Measurements from ENCODE around the gene TNS3.
"Not testable (repeated sequence)": the region's sequence is repeated elsewhere in the genome, so short reads cannot be mapped to it uniquely, and the experiment has no call there.

The TNS3 gene

DNA sequence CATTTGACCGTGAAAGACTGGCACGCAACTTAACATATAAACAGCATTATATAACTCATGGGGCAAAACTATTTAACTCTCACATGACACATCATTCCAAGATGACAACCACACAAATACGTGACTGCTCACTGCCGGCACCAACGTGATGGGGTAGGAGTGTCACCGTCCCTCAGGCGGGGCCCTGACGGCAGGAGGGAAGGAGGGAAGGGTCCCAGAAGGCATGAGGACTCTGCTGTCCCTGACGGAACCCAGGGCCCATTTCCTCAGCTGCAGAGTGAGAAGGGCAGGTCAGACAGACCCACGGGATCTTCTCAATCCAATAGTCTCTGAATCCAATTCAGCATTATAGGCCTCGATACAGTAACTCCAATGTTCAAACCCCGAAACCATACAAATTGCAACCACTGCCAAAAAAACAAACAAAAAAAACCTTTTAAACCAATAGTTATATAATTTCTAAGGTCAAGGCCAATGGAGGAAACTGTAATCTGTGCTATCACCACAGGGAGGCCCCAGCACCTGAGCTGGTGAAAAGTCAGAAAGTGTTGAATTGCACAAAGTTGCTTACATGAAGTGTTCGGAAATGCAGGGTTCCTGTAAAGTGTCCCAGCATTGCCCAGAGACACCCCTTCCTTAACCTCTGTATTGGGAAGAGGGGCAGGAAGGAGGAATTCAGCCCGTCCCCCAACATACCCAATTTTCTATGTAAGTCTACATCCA is 137.4 kb downstream of the TNS3 start:
- Histone ChIP-seq H3K27me3 (ENCODE audit: insufficient read depth, low read length) (no peaks in the 10 kb centered on the region), H3K27ac (ENCODE audit: low read depth, low read length) (no peak overlapping the region), H2AFZ (ENCODE audit: low read length, unreplicated experiment) (no peak overlapping the region), H3K4me3 (ENCODE audit: low read depth, low read length) (no peak overlapping the region), H3K36me3 (ENCODE audit: insufficient read depth, low read length) (0 out of 2 replicates have a peak, but pooled peaks cover 4% of the 10 kb centered on the region), H3K4me1 (ENCODE audit: control insufficient read depth, insufficient read depth, low read length, unreplicated experiment) (peaks cover 26% of the 10 kb centered on the region), H3K79me2 (ENCODE audit: control insufficient read depth, insufficient read depth, low read length, unreplicated experiment) (peaks cover 48% of the 10 kb centered on the region)

DNA sequence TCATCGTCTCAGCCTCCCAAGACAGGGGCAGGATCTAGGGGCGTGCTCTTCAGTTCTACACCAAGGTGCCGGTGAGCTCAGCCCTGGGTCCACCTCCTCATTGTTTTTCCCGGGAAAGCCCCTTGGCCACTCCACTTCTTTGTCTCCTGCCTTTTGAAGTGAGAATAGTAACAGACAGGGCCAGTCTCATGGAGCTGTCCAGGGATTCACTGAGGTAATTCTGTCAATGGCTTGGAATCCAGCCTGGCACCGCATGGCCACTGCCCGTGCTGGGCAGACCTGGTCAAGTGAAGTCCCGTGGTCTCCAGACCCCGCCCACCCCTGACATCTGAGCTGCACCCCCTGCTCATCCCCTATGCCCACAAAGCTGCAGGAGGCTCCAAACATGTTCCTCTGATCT is 138.9 kb downstream of the TNS3 start:
- Histone ChIP-seq H3K4me3 (ENCODE audit: low read depth, low read length) (no peak overlapping the region), H3K27ac (ENCODE audit: low read depth, low read length) (no peak overlapping the region), H3K79me2 (ENCODE audit: control insufficient read depth, insufficient read depth, low read length, unreplicated experiment) (peaks cover 45% of the 10 kb centered on the region), H3K4me1 (ENCODE audit: control insufficient read depth, insufficient read depth, low read length, unreplicated experiment) (peaks cover 26% of the 10 kb centered on the region), H2AFZ (ENCODE audit: low read length, unreplicated experiment) (no peak overlapping the region), H3K27me3 (ENCODE audit: insufficient read depth, low read length) (no peaks in the 10 kb centered on the region), H3K36me3 (ENCODE audit: insufficient read depth, low read length) (peaks cover 10% of the 10 kb centered on the region; the same call in 1 of the 2 replicates)

DNA sequence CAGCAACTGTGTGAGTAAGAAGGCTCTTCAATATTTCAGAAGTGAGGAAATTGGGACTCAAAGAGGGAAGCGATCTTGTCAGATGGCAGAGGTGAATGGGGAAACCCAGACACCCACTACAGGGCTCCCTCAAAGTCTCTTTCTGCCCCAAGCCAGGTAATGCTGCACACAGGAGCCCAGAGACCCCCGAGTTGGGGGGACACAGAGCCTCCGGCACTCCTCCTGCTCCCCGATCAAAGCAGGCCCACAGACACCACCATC is 139.4 kb downstream of the TNS3 start:
- Histone ChIP-seq H3K36me3 (ENCODE audit: insufficient read depth, low read length) (peaks cover 11% of the 10 kb centered on the region; the same call in 1 of the 2 replicates), H3K4me1 (ENCODE audit: control insufficient read depth, insufficient read depth, low read length, unreplicated experiment) (peaks cover 25% of the 10 kb centered on the region), H3K27me3 (ENCODE audit: insufficient read depth, low read length) (no peaks in the 10 kb centered on the region), H3K79me2 (ENCODE audit: control insufficient read depth, insufficient read depth, low read length, unreplicated experiment) (peaks cover 44% of the 10 kb centered on the region), H2AFZ (ENCODE audit: low read length, unreplicated experiment) (no peak overlapping the region), H3K4me3 (ENCODE audit: low read depth, low read length) (no peak overlapping the region), H3K27ac (ENCODE audit: low read depth, low read length) (no peak overlapping the region)

DNA sequence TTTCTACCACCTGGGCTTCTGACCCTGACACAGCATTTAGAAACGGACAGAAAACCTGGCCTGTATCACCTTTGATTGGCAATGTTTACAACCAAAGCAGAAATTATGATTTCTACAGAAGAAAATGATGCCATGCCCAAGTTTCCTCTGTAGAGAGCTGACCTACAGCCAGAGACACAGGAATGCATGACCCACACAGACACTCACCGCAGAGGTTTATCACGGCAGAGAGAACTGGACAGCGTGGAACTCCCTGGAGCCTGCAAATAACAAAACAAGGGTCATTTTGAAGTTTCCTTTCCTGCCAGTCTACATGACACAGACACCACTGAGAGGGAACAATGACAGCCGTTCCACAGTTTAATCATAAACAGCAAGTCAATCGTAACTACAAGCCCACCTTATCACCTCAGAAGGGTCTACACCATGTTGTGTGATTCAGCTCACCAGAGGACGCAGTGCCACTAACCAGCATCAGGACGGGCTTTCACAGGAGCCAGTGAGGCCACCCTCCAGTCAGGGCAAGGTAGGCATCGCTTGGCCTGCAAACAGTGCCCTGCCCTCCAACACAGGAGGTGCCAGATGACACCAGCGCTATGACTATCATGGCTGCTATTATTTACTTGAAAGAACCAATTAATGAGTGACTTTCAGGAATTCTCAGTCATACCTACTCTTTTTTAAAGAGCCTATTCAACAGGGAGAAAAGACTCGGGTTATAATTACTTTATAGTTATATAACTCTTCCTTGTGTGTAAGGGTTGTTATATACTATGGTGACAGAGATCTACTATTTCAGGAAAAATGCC is 139.9 kb downstream of the TNS3 start:
- Histone ChIP-seq H3K4me3 (ENCODE audit: low read depth, low read length) (no peak overlapping the region), H3K79me2 (ENCODE audit: control insufficient read depth, insufficient read depth, low read length, unreplicated experiment) (peaks cover 39% of the 10 kb centered on the region), H3K27ac (ENCODE audit: low read depth, low read length) (peak overlapping the region; percentile 47; the same call in 1 of the 2 replicates), H3K36me3 (ENCODE audit: insufficient read depth, low read length) (peaks cover 12% of the 10 kb centered on the region; the same call in 1 of the 2 replicates), H3K27me3 (ENCODE audit: insufficient read depth, low read length) (no peaks in the 10 kb centered on the region), H3K4me1 (ENCODE audit: control insufficient read depth, insufficient read depth, low read length, unreplicated experiment) (peaks cover 20% of the 10 kb centered on the region), H2AFZ (ENCODE audit: low read length, unreplicated experiment) (no peak overlapping the region)

DNA sequence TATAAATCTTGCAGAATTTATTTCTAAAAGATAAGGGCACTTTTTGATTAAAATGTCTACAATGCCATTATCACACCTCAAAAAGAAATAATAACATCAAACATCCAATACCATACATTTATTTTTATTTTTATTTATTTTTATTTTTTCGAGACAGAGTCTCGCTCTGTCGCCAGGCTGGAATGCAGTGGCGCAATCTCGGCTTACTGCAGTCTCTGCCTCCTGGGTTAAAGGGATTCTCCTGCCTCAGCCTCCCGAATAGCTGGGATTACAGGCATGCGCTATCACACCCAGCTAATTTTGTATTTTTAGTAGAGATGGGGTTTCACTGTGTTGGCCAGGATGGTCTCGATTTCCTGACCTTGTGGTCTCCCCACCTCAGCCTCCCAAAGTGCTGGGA is 140.9 kb downstream of the TNS3 start:
- H3K36me3 ChIP-seq (ENCODE audit: insufficient read depth, low read length), result peaks cover 15% of the 10 kb centered on the region; the same call in 1 of the 2 replicates
- H3K4me3 ChIP-seq (ENCODE audit: low read depth, low read length); H2AFZ ChIP-seq (ENCODE audit: low read length, unreplicated experiment); H3K27me3 ChIP-seq (ENCODE audit: insufficient read depth, low read length): not testable (repeated sequence)
- H3K4me1 ChIP-seq (ENCODE audit: control insufficient read depth, insufficient read depth, low read length, unreplicated experiment), result peaks cover 16% of the 10 kb centered on the region
- H3K27ac ChIP-seq (ENCODE audit: low read depth, low read length), result peak overlapping the region; percentile 47; the same call in 1 of the 2 replicates
- peaks cover 39% of the 10 kb centered on the region for H3K79me2 ChIP-seq (ENCODE audit: control insufficient read depth, insufficient read depth, low read length, unreplicated experiment)

DNA sequence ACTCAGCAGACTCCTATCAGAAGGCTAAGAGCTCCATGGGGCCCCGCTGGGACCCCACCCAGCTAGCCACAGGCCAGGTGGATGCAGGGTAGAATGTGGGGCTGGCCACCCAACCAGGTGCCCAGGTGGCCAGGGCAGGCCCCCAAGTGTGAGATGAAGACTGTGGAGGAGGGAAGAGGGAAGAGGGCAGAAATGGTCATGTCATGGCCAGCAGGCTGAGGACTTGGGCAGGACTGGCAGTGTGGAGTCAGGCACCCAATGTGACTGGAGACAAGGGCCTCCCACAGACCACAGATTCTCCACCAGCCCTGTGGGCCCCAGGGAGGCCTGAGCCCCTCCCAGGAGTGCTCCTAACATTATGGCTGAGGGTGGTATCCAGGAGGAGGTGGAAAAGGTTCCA is 141.6 kb downstream of the TNS3 start:
- Histone ChIP-seq H3K79me2 (ENCODE audit: control insufficient read depth, insufficient read depth, low read length, unreplicated experiment) (peaks cover 34% of the 10 kb centered on the region), H3K36me3 (ENCODE audit: insufficient read depth, low read length) (peaks cover 15% of the 10 kb centered on the region; the same call in 1 of the 2 replicates), H3K4me1 (ENCODE audit: control insufficient read depth, insufficient read depth, low read length, unreplicated experiment) (peaks cover 16% of the 10 kb centered on the region), H2AFZ (ENCODE audit: low read length, unreplicated experiment) (no peak overlapping the region), H3K27ac (ENCODE audit: low read depth, low read length) (no peak overlapping the region), H3K27me3 (ENCODE audit: insufficient read depth, low read length) (no peaks in the 10 kb centered on the region), H3K4me3 (ENCODE audit: low read depth, low read length) (no peak overlapping the region)

DNA sequence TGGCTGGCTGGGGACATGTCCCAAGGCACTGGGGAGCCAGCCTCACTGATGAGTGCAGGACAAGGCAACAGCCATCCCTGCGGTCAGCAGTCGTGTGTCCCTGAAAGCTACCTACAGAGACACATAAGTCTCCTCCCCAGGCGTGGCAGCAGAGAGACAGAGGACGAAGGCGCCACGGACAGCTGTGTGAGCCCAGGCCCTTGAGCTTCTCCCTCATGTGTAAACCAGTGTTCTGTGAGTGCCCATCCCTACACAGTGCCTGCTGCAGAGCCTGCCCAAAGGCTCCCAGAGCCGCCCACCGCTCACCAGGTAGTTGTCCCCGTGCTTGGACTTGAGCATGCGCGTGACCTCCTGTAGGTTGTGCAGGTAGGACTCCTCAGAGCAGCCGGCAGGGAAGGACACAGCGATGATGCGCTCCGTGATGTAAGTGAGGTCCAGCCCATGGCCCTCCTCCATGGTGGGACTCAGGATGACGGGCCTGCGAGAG is 142.7 kb downstream of the TNS3 start:
- Histone ChIP-seq H3K27me3 (ENCODE audit: insufficient read depth, low read length) (no peaks in the 10 kb centered on the region), H3K79me2 (ENCODE audit: control insufficient read depth, insufficient read depth, low read length, unreplicated experiment) (peaks cover 25% of the 10 kb centered on the region), H3K27ac (ENCODE audit: low read depth, low read length) (no peak overlapping the region), H3K4me1 (ENCODE audit: control insufficient read depth, insufficient read depth, low read length, unreplicated experiment) (peaks cover 16% of the 10 kb centered on the region), H3K36me3 (ENCODE audit: insufficient read depth, low read length) (peaks cover 21% of the 10 kb centered on the region; the same call in 1 of the 2 replicates), H2AFZ (ENCODE audit: low read length, unreplicated experiment) (no peak overlapping the region), H3K4me3 (ENCODE audit: low read depth, low read length) (no peak overlapping the region)

DNA sequence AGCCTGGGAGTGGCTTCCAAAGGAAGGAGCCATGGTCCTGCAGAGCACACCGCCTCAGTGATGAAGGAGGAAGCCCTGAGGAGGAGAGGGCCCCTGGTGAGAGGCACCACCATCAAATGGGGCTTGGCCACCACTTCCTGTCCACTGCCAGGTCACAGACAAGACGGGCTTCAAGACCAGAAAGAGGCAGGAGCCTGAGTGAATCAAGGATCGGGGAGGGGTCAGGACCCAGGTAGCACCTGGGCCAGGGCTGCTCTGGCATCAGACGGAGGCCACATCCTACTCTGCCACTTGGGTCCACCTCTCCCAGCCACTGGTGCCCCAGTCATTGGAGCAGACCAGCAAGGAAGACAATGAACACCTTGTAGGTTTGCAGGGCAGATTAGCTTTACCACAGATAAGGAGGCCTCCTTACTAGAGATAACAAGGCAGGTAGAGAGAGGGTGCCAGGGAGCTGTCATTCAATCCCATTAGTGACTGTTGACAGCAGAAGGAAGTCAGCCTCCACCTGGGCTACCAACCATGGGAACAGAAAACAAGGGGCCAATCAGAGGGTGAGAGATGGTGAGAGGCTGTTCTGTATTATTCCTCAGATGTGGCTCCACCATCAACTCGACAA is 143.4 kb downstream of the TNS3 start:
- Histone ChIP-seq H3K4me1 (ENCODE audit: control insufficient read depth, insufficient read depth, low read length, unreplicated experiment) (peaks cover 16% of the 10 kb centered on the region), H2AFZ (ENCODE audit: low read length, unreplicated experiment) (no peak overlapping the region), H3K27ac (ENCODE audit: low read depth, low read length) (no peak overlapping the region), H3K79me2 (ENCODE audit: control insufficient read depth, insufficient read depth, low read length, unreplicated experiment) (peaks cover 19% of the 10 kb centered on the region), H3K36me3 (ENCODE audit: insufficient read depth, low read length) (peaks cover 21% of the 10 kb centered on the region; the same call in 1 of the 2 replicates), H3K27me3 (ENCODE audit: insufficient read depth, low read length) (no peaks in the 10 kb centered on the region), H3K4me3 (ENCODE audit: low read depth, low read length) (no peak overlapping the region)

DNA sequence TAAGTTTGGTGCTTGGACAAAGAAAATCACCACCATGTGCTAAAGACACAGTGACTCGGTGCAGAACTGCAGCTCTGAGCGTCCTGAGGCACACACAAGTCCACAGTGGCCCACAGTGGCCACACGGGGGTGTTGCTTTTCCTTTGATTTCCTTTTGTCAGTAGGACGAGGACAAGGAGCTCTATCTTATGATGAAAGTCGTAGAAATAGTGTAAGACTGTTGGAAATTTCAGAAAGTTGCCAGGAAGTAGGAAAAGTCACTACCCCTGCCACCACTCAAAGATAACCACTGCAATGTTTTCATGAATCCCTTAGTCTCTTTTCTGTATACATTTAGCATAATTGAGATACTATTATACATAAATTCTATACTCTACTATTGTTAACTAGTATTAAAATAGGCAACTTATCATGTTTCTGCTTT is 146.0 kb downstream of the TNS3 start:
- Histone ChIP-seq H3K27ac (ENCODE audit: low read depth, low read length) (no peak overlapping the region), H2AFZ (ENCODE audit: low read length, unreplicated experiment) (no peak overlapping the region), H3K79me2 (ENCODE audit: control insufficient read depth, insufficient read depth, low read length, unreplicated experiment) (peaks cover 3% of the 10 kb centered on the region), H3K27me3 (ENCODE audit: insufficient read depth, low read length) (no peaks in the 10 kb centered on the region), H3K4me3 (ENCODE audit: low read depth, low read length) (no peak overlapping the region), H3K36me3 (ENCODE audit: insufficient read depth, low read length) (peaks cover 21% of the 10 kb centered on the region), H3K4me1 (ENCODE audit: control insufficient read depth, insufficient read depth, low read length, unreplicated experiment) (peaks cover 3% of the 10 kb centered on the region)

DNA sequence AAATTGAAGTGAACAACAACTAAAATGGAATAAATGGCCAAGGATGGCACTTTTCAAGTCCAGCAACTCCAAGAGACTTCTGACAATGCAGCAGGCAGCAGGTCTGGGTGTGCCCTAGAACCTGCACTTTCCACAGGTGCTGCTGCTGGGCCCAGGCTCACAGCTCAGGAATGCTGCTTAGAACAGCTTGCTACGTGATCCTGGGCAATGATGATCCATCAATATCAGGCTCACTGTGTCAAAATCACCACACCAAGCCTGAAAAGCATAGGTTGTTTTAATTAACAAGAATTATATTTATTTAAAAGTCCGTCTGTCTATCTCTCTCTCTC is 148.4 kb downstream of the TNS3 start:
- Histone ChIP-seq H3K27ac (ENCODE audit: low read depth, low read length) (no peak overlapping the region), H2AFZ (ENCODE audit: low read length, unreplicated experiment) (no peak overlapping the region), H3K27me3 (ENCODE audit: insufficient read depth, low read length) (no peaks in the 10 kb centered on the region), H3K36me3 (ENCODE audit: insufficient read depth, low read length) (peaks cover 15% of the 10 kb centered on the region), H3K79me2 (ENCODE audit: control insufficient read depth, insufficient read depth, low read length, unreplicated experiment) (no peaks in the 10 kb centered on the region), H3K4me1 (ENCODE audit: control insufficient read depth, insufficient read depth, low read length, unreplicated experiment) (no peaks in the 10 kb centered on the region), H3K4me3 (ENCODE audit: low read depth, low read length) (no peak overlapping the region)
